GM12878 (cell line): ENCODE results near the gene CD300H. TPM values are rescaled to one million over a fixed set of nuclear protein-coding genes. Genes with fewer than 3 reads are reported as not detected.

Experiments
- BACH1 ChIP-seq: fragments of 450-650 bp; IDR thresholded peaks from 2 replicates; pipeline ENCODE4 v1.6.1; 2017; ENCODE audit warnings: mild to moderate bottlenecking, borderline replicate concordance
- BHLHE40 ChIP-seq, 2 experiments: fragments of 450-650 bp in 1 of 2; IDR thresholded peaks; 2 replicates each; pipeline ENCODE4 v1.6.1; 2011 to 2017; ENCODE audit warnings: low read depth in 2 of 2, borderline replicate concordance in 1 of 2, improper control_type of control experiment in 1 of 2, low read length in 1 of 2, mild to moderate bottlenecking in 1 of 2
- CREM ChIP-seq: IDR thresholded peaks from 2 replicates; pipeline ENCODE4 v1.6.1; 2014; ENCODE audit warnings: antibody characterized with exemption, low read depth
- EZH2 ChIP-seq: IDR thresholded peaks from 2 replicates; pipeline ENCODE4 v1.6.1; 2012; ENCODE audit warnings: low read depth, mild to moderate bottlenecking, control low read depth, inconsistent platforms, low read length, borderline replicate concordance; ENCODE audit not compliant: control insufficient read depth
- JUND ChIP-seq: IDR thresholded peaks from 2 replicates; pipeline ENCODE4 v1.6.1; 2012; ENCODE audit warnings: low read depth, mild to moderate bottlenecking, low read length, improper control_type of control experiment, moderate library complexity
- LARP7 ChIP-seq: fragments of 450-650 bp; IDR thresholded peaks from 2 replicates; pipeline ENCODE4 v1.6.1; 2017; ENCODE audit warnings: mild to moderate bottlenecking
- NFIC ChIP-seq: IDR thresholded peaks from 2 replicates; pipeline ENCODE4 v1.6.1; 2012; ENCODE audit warnings: low read depth, mild to moderate bottlenecking, inconsistent platforms, low read length, moderate library complexity
- PRDM15 ChIP-seq: fragments of 450-650 bp; formaldehyde crosslinking; IDR thresholded peaks from 2 replicates; pipeline ENCODE4 v1.4.0; 2020; ENCODE audit warnings: mild to moderate bottlenecking, moderate library complexity
- RELB ChIP-seq: fragments of 450-650 bp; IDR thresholded peaks from 2 replicates; pipeline ENCODE4 v1.6.1; 2017; ENCODE audit warnings: low read depth, mild to moderate bottlenecking, moderate library complexity
- SREBF1 ChIP-seq: IDR thresholded peaks from 2 replicates; pipeline ENCODE4 v1.6.1; 2012; ENCODE audit warnings: mild to moderate bottlenecking, low read length
- polyA plus RNA-seq, 11 experiments: library from polyadenylated mRNA; depleted of rRNA in 4 of 11; unstranded in 6 of 11; stranded (reverse) in 5 of 11; fragments of >200 nt; fragmentation: Nextera tagmentation in 4 of 11; fragmentation: Illumina TruSeq in 1 of 11; extraction: Ambion mirVana in 4 of 11; extraction: Trizol in 1 of 11; gene quantifications; 1 replicate in 1 of 11; 2 replicates in 10 of 11; pipeline versions ENCODE4 v1.2.1 to v1.2.3, GENCODE V29; 2011 to 2016; ENCODE audit warnings: inconsistent platforms in 2 of 11, missing spikeins in 2 of 11, low read depth in 1 of 11
- total RNA-seq, 4 experiments: library from RNA; depleted of rRNA in 3 of 4; stranded (reverse); fragments of >200 nt in 3 of 4; fragmentation: Illumina TruSeq in 1 of 4; extraction: Trizol in 1 of 4; gene quantifications; 2 replicates each; pipeline versions ENCODE4 v1.2.1 to v1.2.3, GENCODE V29; 2013 to 2021

The CD300H gene
- total and polyA plus RNA-seq, 10 of the 15 experiments (the other 5 are each of a cell fraction or from before 2014, with no cell fraction given) = not detected

- TF ChIP-seq CREM = no peak
- TF ChIP-seq EZH2 = no peak
- TF ChIP-seq BACH1 = no peak
- TF ChIP-seq JUND = no peak
- TF ChIP-seq LARP7 = no peak
- TF ChIP-seq PRDM15 (CRISPR knock-in tag) = no peak
- TF ChIP-seq BHLHE40 (IDR thresholded peaks at IDR 0.05; ENCODE audit: borderline replicate concordance in 1 of 2, low read depth in 2 of 2, low read length in 1 of 2) = no peak
- TF ChIP-seq SREBF1 = no peak
- TF ChIP-seq RELB = no peak
- TF ChIP-seq NFIC = no peak
Observed at GRCh38 chr17:74543891-74544760, 23.2 kb downstream of the CD300H start (continued).
